NCI-H345 (cell line): ENCODE data around the gene IFIH1.

Experiments used
- DNase-seq: peaks from one replicate; lab custom pipeline; 2025; lab: John Stamatoyannopoulos, UW

The IFIH1 gene

DNA sequence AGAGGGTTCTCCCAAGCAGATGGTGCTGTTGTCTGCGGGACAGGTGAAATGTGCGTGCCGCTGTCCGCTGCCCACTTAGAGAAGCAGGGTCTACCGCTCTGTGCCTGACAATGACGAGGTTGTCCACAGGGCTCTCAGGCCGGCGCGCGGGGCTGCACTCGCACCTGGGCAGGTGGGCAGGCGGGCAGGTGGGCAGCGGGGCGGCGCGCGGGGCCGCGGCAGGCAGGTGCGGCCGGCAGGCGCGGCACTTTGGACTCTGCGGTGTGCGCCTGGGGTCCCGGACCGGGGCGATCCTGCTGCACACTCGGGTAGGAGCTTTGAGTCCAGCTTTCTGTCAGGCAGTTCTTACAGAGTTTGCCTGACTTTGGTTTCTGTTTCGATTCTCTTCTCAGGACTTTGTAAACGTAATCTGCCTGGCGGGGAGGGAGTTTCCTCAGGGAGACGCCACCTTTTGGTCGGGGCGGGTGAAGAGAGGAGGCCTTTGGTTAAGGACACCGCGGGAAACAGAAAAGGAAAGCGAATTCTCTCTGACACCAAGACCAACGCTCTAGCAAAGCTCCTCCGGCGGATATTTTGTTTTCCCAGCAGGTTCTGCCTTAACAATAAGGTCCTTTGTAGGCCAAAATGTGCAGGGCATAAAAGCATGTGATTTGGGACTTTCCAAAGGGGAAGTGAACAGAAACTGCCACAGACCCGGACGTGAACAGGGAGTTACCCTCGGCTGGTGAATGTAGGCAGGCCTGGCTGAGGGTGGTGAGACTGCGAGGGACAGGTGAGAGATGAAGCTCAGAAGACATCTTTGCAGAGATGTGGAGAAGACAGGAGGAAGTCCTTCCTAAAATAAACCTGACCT is at the start of gene IFIH1:
TSS of gene IFIH1 (minus strand) at position 357 of the 853 bp plus-strand sequence. CDS start 377 bp downstream, outside the sequence.
- peak; percentile 80 for DNase-seq

GRCh38 chr2:162365392-162365791 is 46.9 kb upstream of the IFIH1 start:
- no peak for DNase-seq

DNA sequence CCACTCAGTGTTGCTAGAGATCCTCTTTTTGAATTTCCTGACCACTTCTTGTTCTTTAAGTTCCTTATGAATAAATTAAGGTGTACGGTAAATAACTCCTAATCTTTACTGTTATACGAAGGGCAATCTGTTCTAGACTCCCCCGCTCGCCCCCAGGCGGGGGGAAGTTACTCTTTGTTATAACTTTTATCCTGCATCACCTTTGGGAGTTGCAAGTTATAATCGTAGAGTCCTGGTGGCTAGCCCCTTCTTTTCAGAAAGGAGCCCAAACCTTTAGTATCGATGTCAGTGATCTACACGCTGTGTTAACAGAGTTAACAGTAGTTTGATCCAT is 26.1 kb upstream of the IFIH1 start:
- no peak for DNase-seq

DNA sequence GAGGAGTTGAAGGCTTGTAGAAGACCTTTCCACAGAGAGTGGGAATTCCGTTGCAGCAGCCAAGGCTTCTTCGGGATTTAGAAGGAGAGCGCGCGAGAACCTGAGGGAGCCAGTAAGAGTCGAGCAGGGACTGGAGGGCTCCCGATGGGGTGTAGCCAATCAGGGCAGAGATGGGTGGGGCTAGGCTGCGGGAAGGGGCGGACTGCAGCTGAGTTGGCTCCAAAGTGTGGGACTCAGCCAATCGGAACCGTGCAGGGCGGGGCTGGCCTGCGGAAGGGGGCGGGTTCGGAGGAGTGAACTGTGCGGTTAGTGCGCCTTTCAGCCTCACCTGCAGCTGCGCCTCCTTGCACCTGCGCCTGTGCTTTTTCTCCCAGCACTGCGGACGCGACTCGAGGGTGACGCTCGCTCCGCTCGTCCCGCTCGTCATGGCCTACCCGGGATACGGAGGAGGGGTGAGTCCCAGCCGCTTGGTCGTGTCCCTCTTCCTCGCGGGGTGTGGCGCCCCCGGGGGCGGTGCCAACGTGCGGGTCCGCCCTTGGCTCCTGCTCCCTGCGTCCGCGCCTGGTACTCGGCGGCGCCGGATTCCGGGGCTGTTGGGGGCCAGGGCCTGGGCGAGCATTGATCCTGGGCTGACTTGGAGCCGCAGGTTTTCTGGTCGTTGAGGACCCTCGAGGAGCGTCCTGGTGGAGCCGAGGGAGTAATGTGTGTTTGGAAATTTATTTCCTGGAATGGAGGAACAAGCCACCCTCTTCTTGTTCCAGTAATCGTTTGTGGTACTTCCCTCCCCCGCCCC is 25.5 kb upstream of the IFIH1 start, which contains the start of gene GCA:
TSS of gene GCA (plus strand) at position 309 of the 793 bp plus-strand sequence. CDS start at position 426, 117 bp downstream.
- peak; percentile 99 for DNase-seq

DNA sequence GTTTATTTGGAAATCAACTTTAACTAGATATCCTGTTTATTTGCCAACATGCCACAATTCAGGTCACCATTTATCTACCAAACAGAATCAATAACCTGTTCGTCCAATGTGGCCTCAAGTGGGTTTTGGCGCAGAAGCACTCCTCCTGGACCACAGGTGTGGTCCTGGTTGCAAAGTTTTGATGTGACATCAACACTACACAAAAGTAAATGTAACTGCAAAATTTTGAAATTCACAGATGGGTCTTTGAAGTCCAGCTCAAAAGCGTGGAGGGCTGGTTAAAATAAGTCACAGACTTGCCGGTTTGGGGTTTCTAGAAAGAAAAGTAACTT is 25.0 kb upstream of the IFIH1 start:
- no peak for DNase-seq

DNA sequence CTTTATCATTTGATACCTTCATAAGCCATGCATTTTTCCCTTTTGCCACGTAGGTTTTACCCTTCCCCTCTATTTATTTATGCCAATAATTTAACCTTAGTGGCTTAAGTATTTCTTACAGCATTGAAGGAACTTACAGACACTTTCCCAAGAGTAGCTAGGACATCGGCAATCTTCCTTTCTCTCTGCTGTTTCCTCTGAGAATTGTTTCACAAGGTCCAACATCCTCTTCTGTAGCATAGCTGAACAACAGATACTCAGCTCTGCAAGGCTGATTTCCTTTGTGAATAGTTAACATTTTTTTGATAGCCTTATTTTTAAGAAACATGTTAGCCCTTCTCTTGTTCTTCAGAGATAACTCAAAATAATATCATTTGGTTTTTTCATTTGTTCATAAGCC is 24.4 kb upstream of the IFIH1 start:
- no peak for DNase-seq

GRCh38 chr2:162342321-162342720 is 23.8 kb upstream of the IFIH1 start:
- DNase-seq = no peak

DNA sequence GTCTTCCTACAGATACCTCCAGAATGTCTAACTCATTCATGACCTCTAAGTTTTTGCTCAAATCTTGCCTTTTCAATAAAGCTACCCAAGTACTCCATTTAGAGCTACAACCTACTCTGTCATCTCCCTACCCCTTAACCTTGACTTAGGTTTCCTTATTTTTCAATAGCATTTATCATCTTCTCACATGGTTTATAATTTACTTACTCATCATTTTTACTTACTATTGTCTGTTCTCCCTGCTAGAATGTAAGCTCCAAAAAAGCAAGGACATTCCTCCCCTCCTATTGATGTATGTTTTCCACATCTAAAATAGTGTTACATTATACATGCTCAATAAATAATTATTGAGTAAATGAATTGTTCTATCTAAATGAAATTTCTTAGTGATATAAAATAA is 22.3 kb upstream of the IFIH1 start:
- no peak for DNase-seq

DNA sequence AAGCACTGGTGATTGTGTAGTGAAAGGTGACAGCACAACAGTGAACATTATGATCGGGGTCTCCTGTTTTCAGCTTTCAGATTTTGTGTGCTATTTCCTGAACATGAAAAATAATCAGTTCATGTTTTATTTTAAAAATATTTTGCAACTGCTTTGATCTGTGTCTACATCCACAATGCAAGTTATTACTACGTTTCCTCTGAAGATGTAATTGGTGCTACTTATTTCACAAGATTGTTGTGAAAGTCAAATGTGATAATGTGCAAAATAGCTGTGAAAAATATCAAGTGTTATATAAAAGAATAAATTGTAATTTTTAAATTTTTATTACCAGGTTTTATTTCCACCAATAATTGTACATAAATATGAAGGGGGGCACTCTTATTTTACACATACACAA is 19.4 kb upstream of the IFIH1 start:
- DNase-seq = no peak

DNA sequence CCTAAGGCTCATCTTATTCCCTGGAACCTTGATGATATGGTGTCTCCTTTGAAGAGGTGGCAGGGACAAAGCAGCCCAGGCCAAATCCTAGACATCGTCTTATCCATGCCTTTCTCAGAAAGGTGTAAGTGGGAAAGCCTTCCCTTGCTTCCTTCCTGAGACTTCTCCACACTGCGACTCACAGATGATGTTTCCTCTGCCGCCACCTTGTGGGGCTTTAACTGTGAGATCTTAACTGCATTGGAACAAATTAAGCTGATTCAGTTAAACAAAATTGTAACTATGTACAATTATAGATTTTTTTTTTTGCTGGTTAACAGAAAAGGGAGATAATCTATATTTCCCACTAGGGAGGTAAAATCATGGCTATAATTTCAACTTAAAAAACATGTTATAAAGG is 15.5 kb upstream of the IFIH1 start:
- peak; percentile 6 for DNase-seq

DNA sequence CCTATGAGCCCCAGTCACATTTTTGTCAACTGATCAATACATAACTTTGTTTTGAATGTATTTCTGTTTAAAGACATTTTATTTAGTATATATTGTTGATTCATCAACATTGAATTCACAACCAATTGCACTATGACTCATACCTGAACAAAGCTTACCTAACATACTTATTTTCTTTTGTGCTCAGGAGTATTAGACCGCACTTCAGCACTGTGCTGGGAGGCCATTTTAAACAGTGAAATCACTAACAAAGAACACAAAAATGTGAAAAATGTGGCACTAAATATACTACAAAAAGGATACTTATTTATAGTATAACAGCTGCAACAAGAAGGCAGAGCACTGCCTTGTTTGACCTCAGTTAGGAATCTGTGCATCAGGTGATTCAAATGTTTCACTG is 12.4 kb upstream of the IFIH1 start:
- DNase-seq = no peak

- DNase-seq = no peak
Measured at GRCh38 chr2:162328424-162329157, 10.1 kb upstream of the IFIH1 start.

GRCh38 chr2:162327806-162328205 is 9.3 kb upstream of the IFIH1 start:
- DNase-seq = no peak

GRCh38 chr2:162327134-162327769 is 8.8 kb upstream of the IFIH1 start:
- DNase-seq = no peak

GRCh38 chr2:162324953-162325352 is 6.5 kb upstream of the IFIH1 start:
- no peak for DNase-seq

- DNase-seq = no peak
Measured at GRCh38 chr2:162320864-162321517, 2.5 kb upstream of the IFIH1 start.

- no peak for DNase-seq
Measured at GRCh38 chr2:162317861-162318327, 590 bp downstream of the IFIH1 start.

- no peak for DNase-seq
Measured at GRCh38 chr2:162317058-162317742, 1.3 kb downstream of the IFIH1 start.

GRCh38 chr2:162316590-162316989 is 1.9 kb downstream of the IFIH1 start:
- DNase-seq = no peak

- no peak for DNase-seq
Measured at GRCh38 chr2:162315938-162316337, 2.5 kb downstream of the IFIH1 start.

DNA sequence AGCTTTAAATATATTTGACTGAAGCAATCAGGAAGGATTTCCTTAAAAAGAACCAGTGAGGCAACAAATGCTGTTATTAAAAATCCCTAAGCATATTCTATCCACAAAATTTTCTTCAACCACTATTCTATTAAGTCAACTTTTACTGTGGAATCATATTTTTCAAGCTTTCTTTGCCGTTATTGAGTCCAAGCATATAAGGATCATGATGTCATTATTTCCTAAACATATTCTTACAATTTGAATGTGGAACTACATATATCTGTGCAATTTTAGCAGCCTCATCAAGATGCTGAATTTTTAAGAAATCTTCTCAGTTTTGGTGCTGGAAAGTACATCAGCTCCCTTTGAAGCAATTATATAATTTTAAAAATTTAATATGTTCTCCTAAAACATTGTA is 5.6 kb downstream of the IFIH1 start:
- DNase-seq = no peak
